IPS-18c (cell line): Measurements from ENCODE around the gene NPHP3.
"Not testable (repeated sequence)": the region's sequence is repeated elsewhere in the genome, so short reads cannot be mapped to it uniquely, and the experiment has no call there.

Source experiments
- H3K4me3 ChIP-seq: 2 replicates; pipeline ENCODE4 v1.7.0; 2013; ENCODE audit warnings: low read depth, mild to moderate bottlenecking, low read length, moderate library complexity; ENCODE audit not compliant: insufficient read depth
- H3K9me3 ChIP-seq: one replicate; pipeline ENCODE4 v1.6.1; 2013; ENCODE audit warnings: mild to moderate bottlenecking, low read length, moderate library complexity; ENCODE audit not compliant: control insufficient read depth, insufficient read depth

The NPHP3 gene, protein sequence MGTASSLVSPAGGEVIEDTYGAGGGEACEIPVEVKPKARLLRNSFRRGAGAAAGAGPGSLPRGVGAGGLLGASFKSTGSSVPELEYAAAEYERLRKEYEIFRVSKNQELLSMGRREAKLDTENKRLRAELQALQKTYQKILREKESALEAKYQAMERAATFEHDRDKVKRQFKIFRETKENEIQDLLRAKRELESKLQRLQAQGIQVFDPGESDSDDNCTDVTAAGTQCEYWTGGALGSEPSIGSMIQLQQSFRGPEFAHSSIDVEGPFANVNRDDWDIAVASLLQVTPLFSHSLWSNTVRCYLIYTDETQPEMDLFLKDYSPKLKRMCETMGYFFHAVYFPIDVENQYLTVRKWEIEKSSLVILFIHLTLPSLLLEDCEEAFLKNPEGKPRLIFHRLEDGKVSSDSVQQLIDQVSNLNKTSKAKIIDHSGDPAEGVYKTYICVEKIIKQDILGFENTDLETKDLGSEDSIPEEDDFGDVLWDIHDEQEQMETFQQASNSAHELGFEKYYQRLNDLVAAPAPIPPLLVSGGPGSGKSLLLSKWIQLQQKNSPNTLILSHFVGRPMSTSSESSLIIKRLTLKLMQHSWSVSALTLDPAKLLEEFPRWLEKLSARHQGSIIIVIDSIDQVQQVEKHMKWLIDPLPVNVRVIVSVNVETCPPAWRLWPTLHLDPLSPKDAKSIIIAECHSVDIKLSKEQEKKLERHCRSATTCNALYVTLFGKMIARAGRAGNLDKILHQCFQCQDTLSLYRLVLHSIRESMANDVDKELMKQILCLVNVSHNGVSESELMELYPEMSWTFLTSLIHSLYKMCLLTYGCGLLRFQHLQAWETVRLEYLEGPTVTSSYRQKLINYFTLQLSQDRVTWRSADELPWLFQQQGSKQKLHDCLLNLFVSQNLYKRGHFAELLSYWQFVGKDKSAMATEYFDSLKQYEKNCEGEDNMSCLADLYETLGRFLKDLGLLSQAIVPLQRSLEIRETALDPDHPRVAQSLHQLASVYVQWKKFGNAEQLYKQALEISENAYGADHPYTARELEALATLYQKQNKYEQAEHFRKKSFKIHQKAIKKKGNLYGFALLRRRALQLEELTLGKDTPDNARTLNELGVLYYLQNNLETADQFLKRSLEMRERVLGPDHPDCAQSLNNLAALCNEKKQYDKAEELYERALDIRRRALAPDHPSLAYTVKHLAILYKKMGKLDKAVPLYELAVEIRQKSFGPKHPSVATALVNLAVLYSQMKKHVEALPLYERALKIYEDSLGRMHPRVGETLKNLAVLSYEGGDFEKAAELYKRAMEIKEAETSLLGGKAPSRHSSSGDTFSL (N-terminal part only)

DNA sequence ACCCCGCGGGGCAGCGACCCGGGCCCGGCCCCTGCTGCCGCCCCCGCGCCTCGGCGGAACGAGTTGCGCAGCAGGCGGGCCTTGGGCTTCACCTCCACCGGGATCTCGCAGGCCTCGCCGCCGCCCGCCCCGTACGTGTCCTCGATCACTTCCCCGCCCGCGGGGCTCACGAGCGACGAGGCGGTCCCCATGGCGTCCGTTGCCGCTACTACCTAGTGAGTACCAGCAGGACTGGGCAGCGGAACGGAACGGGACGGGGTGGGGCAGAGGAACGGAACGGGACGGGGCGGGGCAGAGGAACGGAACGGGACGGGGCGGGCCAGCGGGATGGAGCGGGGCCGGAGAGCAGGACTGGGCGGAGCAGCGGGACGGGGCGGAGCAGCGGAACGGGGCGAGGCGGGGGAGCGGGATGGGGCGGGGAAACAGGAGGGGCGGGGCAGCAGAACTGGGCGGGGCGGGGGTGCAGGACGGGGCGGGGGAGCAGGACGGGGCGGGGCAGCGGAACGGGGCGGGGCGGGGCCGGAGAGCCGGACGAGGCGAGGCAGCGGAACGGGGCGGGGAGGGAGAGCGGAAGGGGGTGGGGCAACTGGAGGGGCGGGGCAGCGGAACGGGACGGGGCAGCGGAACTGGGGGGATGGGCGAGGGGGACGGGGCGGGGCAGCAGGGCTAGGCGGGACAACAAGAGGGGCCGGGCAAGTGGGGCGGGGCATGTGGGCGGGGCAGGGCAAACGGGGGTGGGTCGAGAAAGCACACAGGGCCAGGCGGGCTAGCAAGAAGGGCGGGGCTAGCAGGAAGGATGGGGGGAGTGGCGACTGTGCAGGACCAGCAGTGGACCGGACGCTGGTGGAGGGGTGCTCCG, at the start of gene NPHP3:
Gene NPHP3, minus strand, starts transcription at position 245 of the 859 bp plus-strand sequence. Its CDS starts 54 bp downstream, at position 191.
- Histone ChIP-seq H3K9me3 (no peaks in the 10 kb centered on the region), H3K4me3 (peak within 1 kb of the TSS; percentile 90)

DNA sequence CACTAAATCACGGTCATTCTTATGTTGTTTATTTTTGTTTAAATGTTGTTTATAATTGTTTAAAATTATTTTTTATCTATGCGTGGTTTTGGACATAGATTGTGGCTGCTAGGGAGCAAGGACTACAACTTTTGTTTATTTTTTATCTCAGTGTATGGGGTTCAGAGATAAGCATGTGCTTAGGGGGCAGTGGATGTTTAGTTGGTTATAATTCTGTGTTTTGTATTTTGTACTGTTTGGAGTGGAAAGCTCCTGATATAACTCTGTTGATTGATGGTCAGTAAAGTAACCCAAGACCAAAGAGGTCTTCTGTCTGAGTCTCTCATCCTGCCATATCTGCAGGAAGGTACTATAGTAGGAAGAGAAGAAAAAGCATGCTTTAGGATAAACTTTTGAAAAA, 36.5 kb upstream of the NPHP3 start:
- Histone ChIP-seq H3K9me3 (peaks cover 2% of the 10 kb centered on the region), H3K4me3 (no peak overlapping the region)

DNA sequence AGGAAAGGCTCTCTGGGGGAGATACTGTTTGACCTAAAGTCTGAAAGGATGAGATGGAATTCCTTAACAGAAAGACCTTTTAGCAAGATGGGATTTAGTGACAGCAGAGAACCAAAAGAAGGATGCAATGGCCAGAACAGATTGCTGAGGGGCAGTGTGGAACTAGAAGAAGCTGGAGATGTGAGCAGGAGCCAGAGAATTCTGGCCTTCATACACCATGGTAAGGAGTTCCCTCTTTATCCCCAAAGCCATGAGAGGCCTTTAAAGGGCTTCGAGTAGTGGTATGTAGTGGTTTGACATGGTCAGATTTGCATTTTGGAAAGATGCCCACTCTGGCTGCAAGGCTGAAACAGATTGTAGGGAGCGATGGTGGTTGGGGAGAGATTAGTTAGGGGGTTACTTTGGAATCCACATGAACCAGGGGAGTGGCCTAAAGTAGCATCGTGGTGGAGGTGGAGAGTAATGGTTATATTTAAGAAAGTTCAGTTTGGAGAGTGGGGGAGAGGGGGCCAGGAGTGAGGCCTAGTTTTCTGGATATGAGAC, 34.0 kb upstream of the NPHP3 start:
- H3K4me3 ChIP-seq, result no peak overlapping the region
- H3K9me3 ChIP-seq, result peaks cover 2% of the 10 kb centered on the region

DNA sequence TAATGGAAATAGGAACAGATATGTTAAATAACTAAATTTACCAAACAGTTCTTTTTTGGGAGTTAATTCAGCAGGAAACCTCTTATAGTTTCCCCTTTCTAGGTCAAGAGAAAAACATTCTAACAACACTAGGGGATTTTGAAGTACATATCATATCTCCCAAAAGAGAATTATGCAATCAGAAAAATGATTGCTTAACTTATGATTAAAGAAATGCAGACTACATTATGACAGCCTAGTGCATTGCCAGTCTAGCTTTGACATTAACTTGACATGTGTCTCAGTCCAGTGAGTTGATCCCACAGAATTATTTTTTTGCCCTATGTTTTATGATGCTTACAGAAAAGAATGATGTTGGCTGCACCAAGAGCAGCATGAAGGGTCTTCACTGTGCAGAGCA, 31.7 kb upstream of the NPHP3 start:
- H3K9me3 ChIP-seq, result peaks cover 2% of the 10 kb centered on the region
- H3K4me3 ChIP-seq, result no peak overlapping the region

DNA sequence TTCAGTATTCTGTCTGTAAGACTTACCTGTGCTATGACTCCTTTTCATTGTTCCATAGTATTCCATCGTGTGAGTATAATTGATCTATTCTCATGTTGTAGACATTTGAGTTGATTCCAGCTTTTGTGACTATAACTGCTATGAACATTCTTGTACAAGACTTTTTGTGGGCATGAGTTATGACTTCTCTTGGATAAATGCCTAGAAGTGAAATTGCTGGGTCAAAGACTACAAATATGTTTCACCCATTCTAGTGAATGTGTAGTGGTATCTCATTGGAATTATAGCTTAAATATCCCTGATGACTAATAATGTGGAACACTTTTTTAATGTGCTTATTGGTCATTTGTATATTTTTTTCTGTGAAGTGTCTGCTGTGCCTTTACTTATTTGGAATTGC, 27.6 kb upstream of the NPHP3 start:
- Histone ChIP-seq H3K9me3 (no peaks in the 10 kb centered on the region), H3K4me3 (no peak overlapping the region)

DNA sequence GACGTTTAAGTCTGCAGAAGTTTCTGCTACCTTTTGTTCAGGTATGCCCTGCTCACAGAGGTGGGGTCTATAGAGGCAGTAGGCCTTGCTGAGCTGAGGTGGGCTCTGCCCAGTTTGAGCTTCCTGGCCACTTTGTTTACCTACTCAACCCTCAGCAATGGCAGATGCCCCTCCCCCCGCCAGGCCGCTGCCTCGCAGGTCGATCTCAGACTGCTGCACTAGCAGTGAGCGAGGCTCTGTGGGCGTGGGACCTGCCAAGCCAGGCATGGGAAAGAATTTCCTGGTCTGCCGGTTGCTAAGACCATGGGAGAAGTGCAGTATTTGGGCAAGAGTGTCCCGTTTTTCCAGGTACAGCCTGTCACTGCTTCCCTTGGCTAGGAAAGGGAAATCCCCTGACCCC, 24.5 kb upstream of the NPHP3 start:
- not testable (repeated sequence) for H3K4me3 ChIP-seq, H3K9me3 ChIP-seq

DNA sequence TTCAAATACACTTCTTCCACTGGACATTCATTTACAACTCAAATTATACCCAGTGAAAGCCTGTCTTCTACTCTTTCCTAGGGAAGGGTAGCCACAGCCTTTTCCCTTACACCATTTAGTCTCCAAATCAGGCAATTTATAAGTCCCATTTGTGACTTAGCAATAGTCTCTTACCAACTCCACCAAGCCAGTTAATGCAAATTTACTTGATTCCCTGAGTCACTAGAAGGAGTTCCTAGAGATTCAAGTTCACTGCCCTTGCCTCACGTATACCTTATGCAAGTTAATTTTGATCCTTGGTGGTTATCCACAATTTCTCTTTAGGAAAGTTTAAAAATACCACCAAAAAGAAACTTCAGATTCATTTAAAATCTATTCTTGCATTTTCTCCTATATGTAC, 16.1 kb upstream of the NPHP3 start:
- no peaks in the 10 kb centered on the region for H3K9me3 ChIP-seq

DNA sequence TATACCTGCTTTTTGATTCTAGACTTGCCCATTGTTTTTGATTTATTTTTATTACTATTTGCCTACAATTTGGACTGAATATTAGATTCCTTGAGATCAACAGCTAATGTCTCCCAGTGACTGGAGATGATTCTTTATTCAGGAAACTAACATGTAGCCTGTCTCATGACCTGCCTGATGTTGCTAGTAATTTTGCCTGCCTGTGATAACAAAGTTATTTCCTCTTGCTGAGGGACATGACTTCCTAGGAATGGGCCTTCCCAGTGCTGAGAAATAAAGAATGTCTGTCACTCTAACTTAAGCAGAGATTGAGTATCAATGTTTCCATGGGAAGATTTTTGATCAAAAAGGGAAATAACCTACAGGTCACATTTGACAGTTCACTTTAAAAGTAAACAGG, 13.4 kb upstream of the NPHP3 start:
- no peaks in the 10 kb centered on the region for H3K9me3 ChIP-seq
- H3K4me3 ChIP-seq, result no peak overlapping the region

More for the DNA sequence above, 16.1 kb upstream of the NPHP3 start:
- no peak overlapping the region for H3K4me3 ChIP-seq

DNA sequence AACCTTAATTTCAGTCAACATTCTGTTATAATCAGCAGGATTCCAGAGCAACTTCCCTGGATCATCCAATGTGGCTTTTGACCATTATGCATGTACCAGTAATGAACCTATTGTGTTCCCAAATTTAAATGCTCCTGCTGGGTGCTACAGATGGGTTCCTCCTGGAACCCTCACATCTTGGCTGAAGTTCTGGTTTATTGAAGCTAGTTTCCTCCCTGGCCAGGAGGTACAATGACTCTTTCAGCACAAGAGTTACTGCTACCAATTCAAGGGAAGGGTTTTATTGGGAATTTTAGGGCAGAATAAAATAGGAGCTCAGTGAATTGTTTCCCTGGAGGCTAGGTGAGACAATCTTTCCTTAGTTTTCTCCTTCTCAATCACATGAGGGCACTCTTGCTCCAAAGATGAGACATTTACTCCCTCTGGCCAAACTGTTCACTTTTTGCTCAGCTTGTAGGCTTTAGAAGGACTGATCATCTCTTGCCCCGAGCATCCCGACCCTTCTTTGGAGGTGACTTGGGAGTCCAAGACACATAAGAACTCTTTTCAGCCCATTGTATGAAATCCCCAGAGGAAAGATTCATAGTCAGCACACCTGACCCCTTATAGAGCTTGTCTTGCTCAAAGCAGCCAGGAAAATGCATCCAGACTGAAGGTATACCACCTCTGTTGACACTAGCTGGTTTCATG, 8.8 kb upstream of the NPHP3 start:
- Histone ChIP-seq H3K4me3 (no peak overlapping the region), H3K9me3 (no peaks in the 10 kb centered on the region)

DNA sequence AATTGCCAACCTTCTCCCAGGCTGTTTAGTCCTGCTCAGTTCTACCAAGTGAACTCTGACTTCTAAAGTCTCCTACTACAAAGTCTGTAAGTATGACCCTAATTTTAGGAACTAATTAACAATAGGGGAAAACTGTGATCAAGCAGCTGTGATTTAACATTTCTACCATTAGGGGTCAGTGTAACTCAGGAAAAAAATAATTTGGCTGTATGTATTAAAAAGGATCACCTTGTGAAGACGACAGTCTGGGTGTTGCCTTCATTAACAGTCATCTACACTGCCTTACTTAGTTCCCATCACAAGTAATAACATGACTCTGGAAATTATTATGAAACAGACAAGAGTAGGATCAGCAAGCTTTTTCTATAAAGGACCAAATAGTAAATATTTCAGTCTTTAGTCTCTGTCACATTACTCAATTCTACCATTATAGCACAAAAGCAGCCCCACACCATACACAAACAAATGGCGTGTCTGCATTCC, 4.2 kb upstream of the NPHP3 start:
- H3K9me3 ChIP-seq, result no peaks in the 10 kb centered on the region
- H3K4me3 ChIP-seq, result no peak overlapping the region

DNA sequence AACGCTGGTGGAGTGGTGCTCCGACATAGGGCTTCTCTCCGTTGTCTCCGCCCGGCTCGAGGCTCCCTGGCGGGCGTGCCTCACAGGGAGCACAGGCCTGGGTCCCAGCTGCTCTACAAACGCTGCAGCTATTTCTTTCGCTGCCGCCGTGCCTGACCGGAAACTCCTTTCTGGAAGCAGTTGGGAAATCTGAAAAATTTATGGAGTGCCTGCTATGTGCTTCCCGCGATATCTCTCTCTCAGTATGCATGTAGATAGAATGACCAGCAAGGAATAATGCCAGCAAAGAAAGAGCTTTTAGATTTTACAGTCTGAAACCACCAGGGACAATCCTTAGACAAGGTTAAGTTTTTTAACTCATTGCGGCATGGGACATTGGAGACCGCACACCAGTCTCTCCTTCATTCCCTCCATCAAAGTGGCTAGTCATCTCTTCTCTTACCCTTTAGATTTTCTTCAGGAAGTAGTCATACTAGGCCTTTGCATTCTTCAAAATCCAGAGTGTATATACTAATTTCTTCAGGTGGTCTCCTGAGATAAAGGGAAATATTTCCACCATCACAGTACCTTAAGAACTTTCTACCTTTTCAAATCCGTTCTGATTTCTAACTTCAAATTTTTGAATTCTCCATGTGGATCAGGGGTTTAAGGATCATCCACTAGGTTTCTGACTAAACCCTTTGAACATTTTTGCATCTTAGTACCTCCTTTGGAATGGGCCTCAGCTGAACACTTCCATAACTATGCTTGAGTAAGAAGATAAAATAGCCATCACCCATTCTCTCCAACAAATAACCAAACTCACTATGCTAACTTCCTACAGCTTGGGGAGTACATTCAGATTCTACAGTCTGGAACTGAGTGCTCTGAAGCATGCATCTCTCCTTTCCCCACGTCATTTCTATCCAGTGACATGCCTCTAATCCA, 1.1 kb upstream of the NPHP3 start:
- Histone ChIP-seq H3K4me3 (peak overlapping the region; percentile 87), H3K9me3 (no peaks in the 10 kb centered on the region)

DNA sequence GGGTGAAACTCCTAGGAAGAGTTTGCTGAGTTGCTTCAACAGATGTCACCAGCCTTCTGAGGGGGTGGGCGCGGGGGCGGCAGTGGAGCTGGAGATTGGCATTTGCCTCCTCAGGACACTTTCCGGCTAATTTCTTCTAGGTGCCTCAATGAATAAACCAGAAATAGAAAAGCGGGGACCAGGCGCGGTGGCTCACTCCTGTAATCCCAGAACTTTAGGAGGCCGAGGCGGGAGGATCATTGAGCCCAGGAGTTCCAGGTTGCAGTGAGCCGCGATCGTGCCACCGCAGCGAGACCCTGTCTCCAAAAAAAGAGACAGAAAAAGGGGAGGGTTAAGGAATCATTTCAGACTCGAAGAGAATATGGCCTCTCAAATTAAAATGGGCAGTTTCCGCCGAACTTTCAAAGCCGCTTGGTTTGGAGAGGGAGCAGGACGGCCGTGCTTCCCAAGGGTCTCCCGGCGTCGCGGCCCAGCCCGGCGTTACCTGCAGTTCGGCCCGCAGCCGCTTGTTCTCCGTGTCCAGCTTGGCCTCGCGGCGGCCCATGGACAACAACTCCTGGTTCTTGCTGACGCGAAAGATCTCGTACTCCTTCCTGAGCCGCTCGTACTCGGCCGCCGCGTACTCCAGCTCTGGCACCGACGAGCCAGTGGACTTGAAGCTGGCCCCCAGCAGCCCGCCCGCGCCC, 587 bp downstream of the NPHP3 start:
- Histone ChIP-seq H3K9me3 (no peaks in the 10 kb centered on the region), H3K4me3 (peak overlapping the region; percentile 90)

DNA sequence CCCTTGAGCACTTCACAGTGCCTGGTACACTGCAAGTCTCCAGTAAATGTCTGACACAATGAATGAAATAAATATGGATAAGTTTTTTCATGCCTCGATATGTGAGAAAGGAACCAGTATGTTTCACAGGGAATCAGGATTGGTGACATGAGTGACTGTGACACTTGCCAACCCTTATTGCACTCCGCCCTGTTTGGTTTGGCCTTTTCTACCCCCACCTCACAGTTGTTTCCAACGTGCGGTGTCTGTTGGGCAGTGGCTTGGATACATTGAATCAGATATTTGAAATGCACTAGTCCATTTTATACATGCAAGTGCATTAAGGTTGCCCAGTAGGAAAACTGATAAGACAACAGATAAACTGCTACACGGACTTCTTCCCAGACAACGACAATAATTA, 2.0 kb downstream of the NPHP3 start:
- no peak overlapping the region for H3K4me3 ChIP-seq

DNA sequence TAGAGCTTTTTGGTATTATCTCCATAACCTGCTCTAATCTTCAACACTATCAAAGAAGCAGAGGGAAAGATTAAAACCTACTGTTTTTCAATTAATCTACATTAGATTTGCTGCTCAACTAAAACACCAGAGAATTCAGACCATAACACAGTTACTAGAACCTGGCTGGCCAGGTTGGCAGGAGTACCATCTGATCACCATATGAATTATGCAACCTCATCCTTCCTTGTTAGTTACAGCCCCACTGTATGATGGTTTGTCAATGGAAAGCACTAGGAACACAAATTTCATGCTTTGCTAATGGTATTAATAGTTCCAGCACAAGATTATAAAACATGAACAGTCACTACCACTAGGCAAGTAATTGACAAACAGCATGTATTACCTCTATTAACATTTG, 5.8 kb downstream of the NPHP3 start:
- Histone ChIP-seq H3K9me3 (no peaks in the 10 kb centered on the region), H3K4me3 (no peak overlapping the region)

More for the DNA sequence above, 2.0 kb downstream of the NPHP3 start:
- no peaks in the 10 kb centered on the region for H3K9me3 ChIP-seq
